CD8-positive, alpha-beta memory T cell (primary cell): ENCODE results near the gene AFF4. TPM values are rescaled to one million over a fixed set of nuclear protein-coding genes. Genes with fewer than 3 reads are reported as not detected.
A peak's percentile ranks its signal among the peaks of the same experiment; 100 is the strongest.
"Not testable (repeated sequence)": the region's sequence is repeated elsewhere in the genome, so short reads cannot be mapped to it uniquely, and the experiment has no call there.

Source experiments
- CTCF ChIA-PET: fragments of 350-600 bp; sonication (Branson Sonifier 250); formaldehyde crosslinking; loops from one replicate; lab custom pipeline; 2021; ENCODE audit warnings: antibody characterized with exemption; lab: Charles Lee
- POLR2A ChIA-PET: fragments of 350-600 bp; sonication (Branson Sonifier 250); formaldehyde crosslinking; loops from one replicate; lab custom pipeline; 2021; ENCODE audit warnings: antibody characterized with exemption; lab: Charles Lee
- DNase-seq, 5 donors: peaks; one replicate each; pipeline versions ENCODE4 v3.0.0 to v3.0.0-alpha.2; 2020 to 2022; ENCODE audit warnings: mixed read lengths in 1 of 5
- H3K27ac ChIP-seq: one replicate; pipeline ENCODE4 v1.7.0; 2013; ENCODE audit warnings: low read depth, mild to moderate bottlenecking, low read length, moderate library complexity
- H3K27me3 ChIP-seq: 2 replicates; pipeline ENCODE4 v1.7.0; 2013; ENCODE audit warnings: low read length, mild to moderate bottlenecking; ENCODE audit not compliant: insufficient read depth, poor library complexity, severe bottlenecking
- H3K36me3 ChIP-seq: 2 replicates; pipeline ENCODE4 v1.7.0; 2013; ENCODE audit warnings: mild to moderate bottlenecking, low read length, moderate library complexity; ENCODE audit not compliant: insufficient read depth
- H3K4me1 ChIP-seq: 2 replicates; pipeline ENCODE4 v1.7.0; 2013; ENCODE audit warnings: mild to moderate bottlenecking, low read length, moderate library complexity; ENCODE audit not compliant: insufficient read depth
- H3K4me3 ChIP-seq: 2 replicates; pipeline ENCODE4 v1.7.0; 2013; ENCODE audit warnings: mild to moderate bottlenecking, low read length
- H3K9me3 ChIP-seq: 2 replicates; pipeline ENCODE4 v1.7.0; 2013; ENCODE audit warnings: mild to moderate bottlenecking, low read length
- H3K27ac Mint-ChIP-seq, 8 donors: one replicate each; pipeline ENCODE4 v1.8.0; 2020 to 2021; ENCODE audit warnings: mixed read lengths in 8 of 8, mild to moderate bottlenecking in 6 of 8, inconsistent platforms in 3 of 8, moderate library complexity in 3 of 8
- H3K27me3 Mint-ChIP-seq, 2 donors: one replicate each; pipeline ENCODE4 v1.8.0; 2020 to 2021; ENCODE audit warnings: mixed read lengths in 2 of 2, mild to moderate bottlenecking in 1 of 2, moderate library complexity in 1 of 2
- H3K36me3 Mint-ChIP-seq, 3 donors: one replicate each; pipeline ENCODE4 v1.8.0; 2020 to 2021; ENCODE audit warnings: mixed read lengths in 3 of 3, inconsistent platforms in 1 of 3, mild to moderate bottlenecking in 1 of 3
- H3K4me1 Mint-ChIP-seq, 3 donors: one replicate each; pipeline ENCODE4 v1.8.0; 2020 to 2021; ENCODE audit warnings: mixed read lengths in 3 of 3, inconsistent platforms in 1 of 3, mild to moderate bottlenecking in 1 of 3
- H3K4me3 Mint-ChIP-seq, 7 donors: one replicate each; pipeline ENCODE4 v1.8.0; 2020 to 2021; ENCODE audit warnings: mixed read lengths in 7 of 7, mild to moderate bottlenecking in 6 of 7, moderate library complexity in 4 of 7, inconsistent platforms in 2 of 7
- H3K9me3 Mint-ChIP-seq, 5 donors: one replicate each; pipeline ENCODE4 v1.8.0; 2020 to 2022; ENCODE audit warnings: mixed read lengths in 5 of 5, mild to moderate bottlenecking in 3 of 5, moderate library complexity in 2 of 5, inconsistent platforms in 1 of 5
- polyA plus RNA-seq: library from polyadenylated mRNA; unstranded; fragments of 300-500 nt; fragmentation: Illumina TruSeq; gene quantifications from one replicate; pipeline ENCODE4 v1.2.3, GENCODE V29; 2021
- total RNA-seq, 2 experiments: library from RNA; stranded (reverse); gene quantifications; one replicate each; pipeline ENCODE4 v1.2.3, GENCODE V29; 2021

The AFF4 gene
- total and polyA plus RNA-seq, 3 experiments from 2014 or later, result 17.5 to 28.8 (median 26.3) TPM

DNA sequence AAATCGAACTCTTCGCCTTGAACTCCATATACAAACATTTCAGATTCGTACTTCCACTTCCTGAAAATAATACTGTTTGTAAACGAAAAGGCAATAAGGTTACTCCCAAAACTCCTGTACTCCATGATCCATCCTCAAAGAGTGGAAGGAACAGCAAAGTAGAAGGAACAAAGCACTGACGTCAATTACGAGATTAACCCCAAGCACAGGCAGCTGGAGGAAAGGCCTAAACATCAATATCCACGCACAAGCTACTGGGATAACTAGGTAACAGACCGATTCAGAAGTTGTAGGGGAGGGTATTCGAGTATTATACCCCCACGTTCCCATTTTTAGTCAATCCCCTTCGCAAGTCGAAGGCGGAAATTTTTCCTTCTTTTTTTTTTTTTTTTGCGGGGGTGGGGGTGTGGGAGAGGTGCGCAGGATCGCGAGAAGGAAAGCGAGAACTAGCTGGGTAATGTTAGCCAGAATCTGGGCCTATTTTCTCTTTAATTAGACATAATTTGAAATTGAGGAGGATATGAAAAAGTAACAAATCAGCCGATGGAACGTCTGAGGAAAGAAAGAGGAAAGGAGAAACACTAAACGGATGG is 909 bp downstream of the AFF4 start:
- Mint-ChIP-seq H3K36me3 (peaks cover 0 to 25% (median 0%) of the 10 kb centered on the region in 3 donors), H3K27ac (peak overlapping the region; percentile 97 to 100 (median 98)), H3K27me3 (no peaks in the 10 kb centered on the region), H3K4me1 (peaks cover 40 to 59% (median 56%) of the 10 kb centered on the region in 3 donors), H3K4me3 (peak overlapping the region; percentile 93 to 98 (median 95)), H3K9me3 (no peaks in the 10 kb centered on the region)
- H3K4me3 ChIP-seq, result peak overlapping the region; percentile 85
- H3K9me3 ChIP-seq, result no peaks in the 10 kb centered on the region
- peaks cover 47% of the 10 kb centered on the region for H3K4me1 ChIP-seq
- H3K27me3 ChIP-seq, result no peaks in the 10 kb centered on the region
- H3K27ac ChIP-seq, result peak overlapping the region; percentile 90
- CTCF ChIA-PET, result interaction anchor here (1.5 kb wide), 1 partner anchor 89 kb away, joined by 6 read pairs; the partner anchor contains the start of gene HSPA4
- no peaks in the 10 kb centered on the region for H3K36me3 ChIP-seq
- peak in 2 of 5 donors; percentile 20 to 39 for DNase-seq
- POLR2A ChIA-PET, result interaction anchor here (0.5 to 3.4 kb wide), 9 partner anchors 20 to 1796 kb away, joined by 3 to 50 read pairs (median 4); partner anchors contain the start of genes CCNI2, HSPA4 and RAD50

DNA sequence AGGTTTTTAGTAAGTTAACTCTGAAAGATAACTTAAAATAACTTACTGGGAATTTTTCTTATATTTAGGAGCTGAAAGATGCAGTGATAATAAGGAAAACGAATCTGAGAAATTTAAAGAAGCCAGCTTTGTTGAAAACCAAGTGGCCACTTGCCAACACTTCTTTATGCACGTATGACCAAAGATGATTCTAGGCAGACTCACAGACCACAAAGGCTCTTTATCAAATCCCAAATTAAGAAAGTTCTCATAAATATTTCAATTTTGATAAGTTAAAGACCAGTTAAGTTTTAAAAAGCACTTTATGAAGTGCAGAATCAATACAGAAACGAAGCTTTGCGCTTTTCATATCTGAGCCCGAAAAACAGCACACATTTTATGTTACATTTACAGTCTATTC is 1.5 kb downstream of the AFF4 start:
- Histone ChIP-seq H3K9me3 (no peaks in the 10 kb centered on the region), H3K36me3 (no peaks in the 10 kb centered on the region), H3K4me1 (peaks cover 47% of the 10 kb centered on the region), H3K4me3 (peak overlapping the region; percentile 85), H3K27me3 (no peaks in the 10 kb centered on the region), H3K27ac (peak overlapping the region; percentile 90)
- ChIA-PET CTCF (interaction anchor here (1.5 kb wide), 1 partner anchor 90 kb away, joined by 6 read pairs; the partner anchor contains the start of gene HSPA4), POLR2A (interaction anchor here (0.5 to 3.4 kb wide), 4 partner anchors 90 to 1709 kb away, joined by 3 to 50 read pairs (median 5); partner anchors contain the start of genes HSPA4 and RAD50)
- peak overlapping the region; percentile 93 to 98 (median 95) for H3K4me3 Mint-ChIP-seq
- H3K27me3 Mint-ChIP-seq, result no peaks in the 10 kb centered on the region
- peaks cover 0 to 25% (median 0%) of the 10 kb centered on the region in 3 donors for H3K36me3 Mint-ChIP-seq
- peak overlapping the region; percentile 97 to 100 (median 98) for H3K27ac Mint-ChIP-seq
- DNase-seq, result no peak
- peaks cover 40 to 61% (median 56%) of the 10 kb centered on the region in 3 donors for H3K4me1 Mint-ChIP-seq
- no peaks in the 10 kb centered on the region for H3K9me3 Mint-ChIP-seq

DNA sequence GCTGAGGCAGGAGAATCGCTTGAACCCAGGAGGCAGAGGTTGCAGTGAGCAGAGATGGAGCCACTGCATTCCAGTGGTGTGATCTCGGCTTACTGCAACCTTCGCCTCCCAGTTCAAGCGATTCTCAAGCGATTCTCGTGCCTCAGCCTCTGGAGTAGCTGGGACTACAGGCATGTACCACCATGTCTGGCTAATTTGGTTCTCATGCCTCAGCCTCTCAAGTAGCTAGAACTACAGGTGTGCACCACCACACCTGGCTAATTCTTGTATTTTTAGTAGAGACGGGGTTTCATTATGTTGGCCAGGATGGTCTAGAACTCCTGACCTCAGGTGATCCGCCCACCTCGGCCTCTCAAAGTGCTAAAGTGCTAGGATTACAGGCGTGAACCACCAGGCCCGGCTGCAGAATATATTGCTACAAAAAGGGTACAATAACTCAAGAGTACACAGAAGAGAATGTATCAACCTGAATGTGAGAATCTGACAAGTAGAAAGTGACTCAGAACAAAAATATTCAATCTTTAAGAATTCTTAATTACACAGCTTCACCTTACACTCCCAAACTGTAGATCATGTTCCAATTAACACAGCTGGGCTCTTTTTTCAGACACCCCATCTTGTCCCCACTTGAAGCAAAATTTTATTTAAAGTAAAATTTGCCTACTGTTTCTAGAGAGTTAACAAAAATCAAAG is 2.2 kb downstream of the AFF4 start:
- CTCF ChIA-PET, H3K27me3 Mint-ChIP-seq, DNase-seq, H3K27me3 ChIP-seq, H3K27ac ChIP-seq, H3K9me3 Mint-ChIP-seq, H3K36me3 ChIP-seq, H3K9me3 ChIP-seq: not testable (repeated sequence)
- Histone ChIP-seq H3K4me3 (peak overlapping the region; percentile 85), H3K4me1 (peaks cover 47% of the 10 kb centered on the region)
- Mint-ChIP-seq H3K27ac (peak overlapping the region in 6 of 8 donors; percentile 43 to 97 (median 74)), H3K4me3 (peak overlapping the region; percentile 93 to 98 (median 95)), H3K36me3 (peaks cover 0 to 25% (median 0%) of the 10 kb centered on the region in 3 donors), H3K4me1 (peaks cover 40 to 64% (median 56%) of the 10 kb centered on the region in 3 donors)
- POLR2A ChIA-PET, result interaction anchor here (0.5 to 3.4 kb wide), 4 partner anchors 9 to 1093 kb away, joined by 3 to 50 read pairs (median 6); partner anchors contain the start of gene HSPA4

DNA sequence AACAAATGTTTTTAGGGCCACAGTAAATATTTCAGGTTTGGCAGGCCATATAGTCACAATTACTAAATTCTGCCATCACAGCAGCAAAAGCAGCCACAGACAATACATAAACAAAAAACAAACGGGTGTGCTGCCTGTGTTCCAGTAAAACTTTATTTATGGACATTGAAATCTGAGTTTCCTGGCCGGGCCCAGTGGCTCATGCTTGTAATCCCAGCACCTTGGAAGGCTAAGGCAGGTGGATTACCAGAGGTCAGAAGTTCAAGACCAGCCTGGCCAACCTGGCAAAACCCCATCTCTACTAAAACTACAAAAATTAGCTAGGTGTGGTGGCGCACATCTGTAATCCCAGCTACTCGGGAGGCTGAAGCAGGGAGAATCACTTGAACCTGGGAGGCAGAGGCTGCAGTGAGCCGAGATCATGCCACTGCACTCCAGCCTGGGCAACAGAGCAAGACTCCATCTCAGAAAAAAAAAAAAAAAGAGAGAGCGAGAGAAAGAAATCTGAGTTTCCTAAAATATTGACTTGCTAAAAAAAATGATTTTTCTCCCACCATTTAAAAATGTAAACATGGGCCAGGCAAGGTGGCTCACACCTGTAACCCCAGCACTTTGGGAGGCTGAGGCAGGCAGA is 7.2 kb downstream of the AFF4 start:
- H3K27ac ChIP-seq, H3K27me3 ChIP-seq, H3K36me3 ChIP-seq, H3K27me3 Mint-ChIP-seq, DNase-seq, H3K9me3 ChIP-seq, H3K9me3 Mint-ChIP-seq, POLR2A ChIA-PET, H3K27ac Mint-ChIP-seq, CTCF ChIA-PET, H3K4me3 ChIP-seq: not testable (repeated sequence)
- peaks cover 39% of the 10 kb centered on the region for H3K4me1 ChIP-seq
- peaks cover 3 to 44% (median 4%) of the 10 kb centered on the region in 3 donors for H3K36me3 Mint-ChIP-seq
- peaks cover 55 to 80% (median 67%) of the 10 kb centered on the region in 3 donors for H3K4me1 Mint-ChIP-seq
- peak overlapping the region in 1 of 7 donors; percentile 56 for H3K4me3 Mint-ChIP-seq

DNA sequence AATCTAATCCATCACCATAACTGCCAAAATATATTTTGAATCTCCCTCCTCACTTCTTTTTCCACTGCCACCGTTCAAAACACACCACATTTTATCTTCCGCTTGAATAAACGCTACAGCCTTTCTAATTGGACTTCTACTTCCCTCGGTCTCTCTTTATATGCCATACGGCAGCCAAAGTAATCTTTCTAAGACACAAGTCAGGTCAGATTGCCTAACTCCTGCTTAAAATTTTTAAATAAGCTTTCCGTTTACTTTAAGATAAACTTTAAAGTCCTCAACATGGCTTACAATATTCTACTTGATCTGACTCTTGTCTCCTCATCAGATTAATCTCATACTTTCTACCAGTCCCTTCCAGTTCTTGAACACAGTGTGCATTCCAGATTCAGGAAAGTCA is 9.7 kb downstream of the AFF4 start:
- H3K27me3 ChIP-seq, result no peaks in the 10 kb centered on the region
- no peaks in the 10 kb centered on the region for H3K9me3 ChIP-seq
- H3K4me3 Mint-ChIP-seq, result peak overlapping the region in 3 of 7 donors; percentile 12 to 28 (median 23)
- ChIA-PET CTCF (no interaction called here), POLR2A (no interaction called here)
- H3K4me1 Mint-ChIP-seq, result peaks cover 47 to 70% (median 62%) of the 10 kb centered on the region in 3 donors
- peaks cover 3 to 42% (median 8%) of the 10 kb centered on the region in 3 donors for H3K36me3 Mint-ChIP-seq
- H3K36me3 ChIP-seq, result no peaks in the 10 kb centered on the region
- no peak overlapping the region for H3K4me3 ChIP-seq
- no peaks in the 10 kb centered on the region for H3K27me3 Mint-ChIP-seq
- no peaks in the 10 kb centered on the region for H3K9me3 Mint-ChIP-seq
- peaks cover 15% of the 10 kb centered on the region for H3K4me1 ChIP-seq
- H3K27ac ChIP-seq, result no peak overlapping the region
- DNase-seq, result no peak
- peak overlapping the region in 3 of 8 donors; percentile 6 to 52 (median 22) for H3K27ac Mint-ChIP-seq

DNA sequence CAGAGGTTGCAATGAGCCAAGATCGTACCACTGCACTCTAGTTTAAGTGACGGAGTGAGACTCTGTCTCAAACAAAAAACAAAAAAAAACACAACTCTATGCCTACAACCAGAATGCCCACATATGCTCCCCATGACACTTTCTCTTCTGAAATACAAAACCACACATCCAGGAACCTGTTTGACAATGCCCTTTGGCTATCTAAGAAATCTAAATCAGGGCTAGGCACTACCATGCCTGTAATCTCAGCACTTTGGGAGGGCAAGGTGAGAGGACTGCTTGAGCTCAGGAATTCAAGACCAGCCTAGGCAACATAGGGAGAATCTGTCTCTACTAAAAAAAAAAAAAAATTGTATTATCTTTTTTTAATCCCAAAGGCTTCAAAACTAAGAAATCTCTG is 10.6 kb downstream of the AFF4 start:
- H3K4me3 ChIP-seq, result no peak overlapping the region
- DNase-seq, result no peak
- ChIA-PET CTCF (no interaction called here), POLR2A (interaction anchor here (0.7 kb wide), 1 partner anchor 8 kb away, joined by 3 read pairs; no protein-coding TSS in a partner anchor)
- no peaks in the 10 kb centered on the region for H3K36me3 ChIP-seq
- peaks cover 8% of the 10 kb centered on the region for H3K4me1 ChIP-seq
- H3K27me3 Mint-ChIP-seq, result no peaks in the 10 kb centered on the region
- H3K36me3 Mint-ChIP-seq, result peaks cover 3 to 41% (median 8%) of the 10 kb centered on the region in 3 donors
- H3K9me3 Mint-ChIP-seq, result no peaks in the 10 kb centered on the region
- H3K27ac ChIP-seq, result no peak overlapping the region
- H3K27me3 ChIP-seq, result no peaks in the 10 kb centered on the region
- H3K4me3 Mint-ChIP-seq, result no peak overlapping the region
- peaks cover 45 to 70% (median 62%) of the 10 kb centered on the region in 3 donors for H3K4me1 Mint-ChIP-seq
- no peaks in the 10 kb centered on the region for H3K9me3 ChIP-seq
- peak overlapping the region in 2 of 8 donors; percentile 31 to 55 for H3K27ac Mint-ChIP-seq

DNA sequence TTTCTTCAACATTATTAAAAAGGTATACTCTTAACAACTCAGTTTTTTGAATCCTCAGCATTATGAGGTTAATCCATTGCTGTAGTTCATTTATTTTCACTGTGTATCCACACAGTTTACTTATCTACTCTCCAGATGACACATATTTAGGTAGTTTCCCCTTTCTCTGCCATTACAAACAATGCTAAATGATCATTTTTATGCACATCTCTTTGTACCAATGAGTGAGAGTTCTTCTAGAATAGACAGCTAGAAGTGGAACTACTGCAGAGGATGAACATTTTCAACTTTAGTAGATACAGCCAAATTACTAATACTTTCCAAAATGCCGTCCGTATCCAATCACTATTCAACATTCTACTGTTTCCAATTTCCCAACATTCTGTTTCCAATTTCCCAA is 11.5 kb downstream of the AFF4 start:
- ChIA-PET CTCF (no interaction called here), POLR2A (no interaction called here)
- H3K4me1 Mint-ChIP-seq, result peaks cover 46 to 71% (median 65%) of the 10 kb centered on the region in 3 donors
- Histone ChIP-seq H3K4me1 (peaks cover 8% of the 10 kb centered on the region), H3K4me3 (no peak overlapping the region), H3K27me3 (no peaks in the 10 kb centered on the region), H3K27ac (no peak overlapping the region), H3K9me3 (no peaks in the 10 kb centered on the region), H3K36me3 (no peaks in the 10 kb centered on the region)
- no peaks in the 10 kb centered on the region for H3K9me3 Mint-ChIP-seq
- peak overlapping the region in 1 of 7 donors; percentile 24 for H3K4me3 Mint-ChIP-seq
- no peaks in the 10 kb centered on the region for H3K27me3 Mint-ChIP-seq
- no peak for DNase-seq
- H3K27ac Mint-ChIP-seq, result no peak overlapping the region
- H3K36me3 Mint-ChIP-seq, result peaks cover 3 to 43% (median 8%) of the 10 kb centered on the region in 3 donors
